T-cell (primary cell): ENCODE data around the gene VRK2. TPM values are rescaled to one million over a fixed set of nuclear protein-coding genes. Genes with fewer than 3 reads are reported as not detected.
"Not testable (repeated sequence)": the region's sequence is repeated elsewhere in the genome, so short reads cannot be mapped to it uniquely, and the experiment has no call there.

Source experiments
- ATAC-seq, 4 experiments: fragments of 200-7000 bp in 3 of 4; fragments of 150-1000 bp in 1 of 4; cut with Tn5 transposase; replicated peaks in 1 of 4; 1 replicate in 3 of 4; 2 replicates in 1 of 4; pipeline ENCODE4 v1.10.0; 2021; ENCODE audit warnings: moderate library complexity in 3 of 4, mild to moderate bottlenecking in 2 of 4, moderate number of reproducible peaks in 1 of 4
- CTCF ChIA-PET, 2 donors: fragments of 300-600 bp; sonication (Branson Sonifier 250); formaldehyde crosslinking; loops; one replicate each; lab custom pipeline; 2022; ENCODE audit warnings: antibody characterized with exemption in 2 of 2; lab: Charles Lee
- POLR2A ChIA-PET, 2 donors: fragments of 300-600 bp; sonication (Branson Sonifier 250); formaldehyde crosslinking; loops; one replicate each; lab custom pipeline; 2022; ENCODE audit warnings: antibody characterized with exemption in 2 of 2; lab: Charles Lee
- DNase-seq, 35 experiments: peaks; one replicate each; pipeline versions ENCODE4 v3.0.0 to v3.0.0-alpha.2; 2013 to 2023
- H3K27ac ChIP-seq: one replicate; pipeline ENCODE4 v1.5.1; 2013; ENCODE audit warnings: low read length
- H3K27me3 ChIP-seq, 2 experiments: replicated peaks in 1 of 2; 1 replicate in 1 of 2; 2 replicates in 1 of 2; pipeline versions ENCODE4 v1.6.1 to v1.7.0; 2013; ENCODE audit warnings: low read length in 1 of 2, mixed read lengths in 1 of 2; ENCODE audit not compliant: control insufficient read depth in 2 of 2, insufficient read depth in 2 of 2; ENCODE audit errors: extremely low read depth in 1 of 2
- H3K36me3 ChIP-seq, 2 donors: 1 replicate in 1 of 2; 2 replicates in 1 of 2; pipeline versions ENCODE4 v1.6.1 to v1.7.0; 2013; ENCODE audit warnings: low read length in 1 of 2; ENCODE audit not compliant: control insufficient read depth in 2 of 2, insufficient read depth in 1 of 2; ENCODE audit errors: extremely low read depth in 1 of 2
- H3K4me1 ChIP-seq, 2 experiments: 1 replicate in 1 of 2; 2 replicates in 1 of 2; pipeline versions ENCODE4 v1.6.1 to v1.7.0; 2013; ENCODE audit warnings: low read length in 2 of 2, mixed read lengths in 1 of 2; ENCODE audit not compliant: insufficient read depth in 2 of 2, control insufficient read depth in 1 of 2; ENCODE audit errors: extremely low read depth in 1 of 2
- H3K4me3 ChIP-seq, 2 donors: 1 replicate in 1 of 2; 2 replicates in 1 of 2; pipeline versions ENCODE4 v1.5.1 to v1.7.0; 2013; ENCODE audit warnings: mild to moderate bottlenecking in 2 of 2, low read length in 1 of 2, moderate library complexity in 1 of 2; ENCODE audit not compliant: control insufficient read depth in 1 of 2; ENCODE audit errors: extremely low read depth in 1 of 2
- H3K9me3 ChIP-seq: 2 replicates; pipeline ENCODE4 v1.7.0; 2013
- H3K27ac Mint-ChIP-seq, 2 donors: one replicate each; pipeline ENCODE4 v1.8.0; 2020 to 2021; ENCODE audit warnings: mild to moderate bottlenecking in 2 of 2, mixed read lengths in 2 of 2
- H3K27me3 Mint-ChIP-seq, 2 donors: one replicate each; pipeline ENCODE4 v1.8.0; 2021 to 2022; ENCODE audit warnings: mixed read lengths in 2 of 2
- H3K36me3 Mint-ChIP-seq: one replicate; pipeline ENCODE4 v1.8.0; 2021; ENCODE audit warnings: mixed read lengths
- H3K4me1 Mint-ChIP-seq, 3 donors: one replicate each; pipeline ENCODE4 v1.8.0; 2020 to 2022; ENCODE audit warnings: mixed read lengths in 3 of 3, mild to moderate bottlenecking in 1 of 3
- H3K4me3 Mint-ChIP-seq, 3 donors: one replicate each; pipeline ENCODE4 v1.8.0; 2020 to 2022; ENCODE audit warnings: mild to moderate bottlenecking in 3 of 3, mixed read lengths in 3 of 3, moderate library complexity in 3 of 3
- H3K9me3 Mint-ChIP-seq, 3 donors: one replicate each; pipeline ENCODE4 v1.8.0; 2020 to 2022; ENCODE audit warnings: mixed read lengths in 3 of 3
- WGBS: methylation state at CpG from one replicate; pipeline ENCODE4 v1.1.5; 2013; ENCODE audit warnings: missing lambda C conversion rate; ENCODE audit not compliant: insufficient coverage; 5-methylcytosine and 5-hydroxymethylcytosine counted together
- total RNA-seq, 35 experiments: library from RNA in 6 of 35; stranded (reverse) in 6 of 35; fragments of 120-200 nt in 1 of 35; gene quantifications; one replicate each; pipeline versions ENCODE4 v1.2.1 to v1.2.4 and lab custom pipeline; 2013 to 2026

The VRK2 gene
- total RNA-seq, 5 donors from 2014 or later (not counting 1 experiment from before 2014, with no cell fraction given), result 13.9 to 18.8 (median 15.7) TPM

GRCh38 chr2:58158481-58158880, 111.9 kb downstream of the VRK2 start:
- WGBS, result no CpG with 5 or more reads among the region's 4 CpGs
- Mint-ChIP-seq H3K36me3 (peaks cover 71% of the 10 kb centered on the region), H3K27ac (no peak overlapping the region), H3K9me3 (peaks cover 0 to 7% (median 6%) of the 10 kb centered on the region in 3 donors), H3K27me3 (no peaks in the 10 kb centered on the region), H3K4me1 (no peaks in the 10 kb centered on the region), H3K4me3 (no peak overlapping the region)
- H3K36me3 ChIP-seq, result peaks cover 3 to 16% of the 10 kb centered on the region in 2 donors
- no peaks in the 10 kb centered on the region for H3K27me3 ChIP-seq
- H3K4me1 ChIP-seq, result no peaks in the 10 kb centered on the region
- ChIA-PET POLR2A (no interaction called here), CTCF (no interaction called here)
- DNase-seq (no peak), ATAC-seq (no peak)
- H3K27ac ChIP-seq, result no peak overlapping the region
- H3K9me3 ChIP-seq, result no peaks in the 10 kb centered on the region
- H3K4me3 ChIP-seq, result no peak overlapping the region

- Histone ChIP-seq H3K27me3 (no peaks in the 10 kb centered on the region), H3K36me3 (peaks cover 0 to 14% of the 10 kb centered on the region in 2 donors), H3K4me1 (no peaks in the 10 kb centered on the region), H3K9me3 (no peaks in the 10 kb centered on the region), H3K4me3 (no peak overlapping the region), H3K27ac (no peak overlapping the region)
- WGBS, result no CpG with 5 or more reads among the region's 3 CpGs
- CTCF ChIA-PET, result no interaction called here
- peaks cover 0 to under 1% (median 0%) of the 10 kb centered on the region in 3 donors for H3K9me3 Mint-ChIP-seq
- POLR2A ChIA-PET, result no interaction called here
- H3K27ac Mint-ChIP-seq, result no peak overlapping the region
- ATAC-seq (no peak), DNase-seq (no peak)
- peaks cover 27% of the 10 kb centered on the region for H3K36me3 Mint-ChIP-seq
- no peaks in the 10 kb centered on the region for H3K4me1 Mint-ChIP-seq
- no peak overlapping the region for H3K4me3 Mint-ChIP-seq
- no peaks in the 10 kb centered on the region for H3K27me3 Mint-ChIP-seq
These were observed 117.3 kb downstream of the VRK2 start for GRCh38 chr2:58163913-58164312.

GRCh38 chr2:58168130-58168529, 121.5 kb downstream of the VRK2 start:
- CTCF ChIA-PET, H3K27ac ChIP-seq, POLR2A ChIA-PET, DNase-seq, H3K27ac Mint-ChIP-seq, H3K4me1 Mint-ChIP-seq, H3K4me1 ChIP-seq, ATAC-seq, H3K27me3 ChIP-seq, H3K27me3 Mint-ChIP-seq, H3K9me3 ChIP-seq, H3K36me3 ChIP-seq, H3K4me3 Mint-ChIP-seq, H3K4me3 ChIP-seq: not testable (repeated sequence)
- WGBS, result 96% methylated on average over 4 of the region's 6 CpGs
- peaks cover 28% of the 10 kb centered on the region for H3K36me3 Mint-ChIP-seq
- H3K9me3 Mint-ChIP-seq, result peaks cover 10 to 28% (median 19%) of the 10 kb centered on the region in 3 donors

GRCh38 chr2:58169845-58170244, 123.2 kb downstream of the VRK2 start:
- H3K36me3 ChIP-seq, ATAC-seq, CTCF ChIA-PET, POLR2A ChIA-PET, H3K27ac Mint-ChIP-seq, H3K27ac ChIP-seq, H3K9me3 ChIP-seq, H3K4me3 ChIP-seq, H3K4me3 Mint-ChIP-seq, H3K27me3 Mint-ChIP-seq, DNase-seq, H3K4me1 ChIP-seq, H3K27me3 ChIP-seq, H3K4me1 Mint-ChIP-seq: not testable (repeated sequence)
- Mint-ChIP-seq H3K9me3 (peaks cover 15 to 35% (median 24%) of the 10 kb centered on the region in 3 donors), H3K36me3 (peaks cover 41% of the 10 kb centered on the region)

GRCh38 chr2:58170334-58170933, 123.8 kb downstream of the VRK2 start:
- not testable (repeated sequence) for H3K9me3 ChIP-seq, DNase-seq, H3K27me3 Mint-ChIP-seq, H3K27ac ChIP-seq, H3K4me3 ChIP-seq, H3K4me1 Mint-ChIP-seq, H3K27ac Mint-ChIP-seq, H3K4me1 ChIP-seq, H3K4me3 Mint-ChIP-seq, H3K27me3 ChIP-seq, ATAC-seq, H3K36me3 ChIP-seq
- Mint-ChIP-seq H3K9me3 (peaks cover 15 to 35% (median 24%) of the 10 kb centered on the region in 3 donors), H3K36me3 (peaks cover 41% of the 10 kb centered on the region)
- ChIA-PET POLR2A (interaction anchor here in 1 of 2 donors (0.7 kb wide), 1 partner anchor 441 kb away, joined by 3 read pairs; no protein-coding TSS in a partner anchor), CTCF (interaction anchor here in 1 of 2 donors (0.6 kb wide), 1 partner anchor 376 kb away, joined by 3 read pairs; no protein-coding TSS in a partner anchor)
- 100% methylated on average over 2 of the region's 7 CpGs for WGBS

GRCh38 chr2:58171831-58172230, 125.2 kb downstream of the VRK2 start:
- POLR2A ChIA-PET, CTCF ChIA-PET, H3K4me3 ChIP-seq, H3K27ac Mint-ChIP-seq, H3K27ac ChIP-seq, H3K27me3 ChIP-seq, H3K36me3 ChIP-seq, H3K4me1 Mint-ChIP-seq, ATAC-seq, H3K27me3 Mint-ChIP-seq, H3K4me3 Mint-ChIP-seq, H3K4me1 ChIP-seq, H3K9me3 ChIP-seq, DNase-seq: not testable (repeated sequence)
- WGBS, result 98% methylated on average over 16 of the region's 16 CpGs
- Mint-ChIP-seq H3K9me3 (peaks cover 15 to 35% (median 24%) of the 10 kb centered on the region in 3 donors), H3K36me3 (peaks cover 41% of the 10 kb centered on the region)
